Nephron progenitor cell (in vitro differentiated cells): ENCODE measurements around the gene TLL2.

Source experiments
- DNase-seq: peaks from one replicate; pipeline ENCODE4 v3.0.0; 2021
- H3K27ac Mint-ChIP-seq: 2 replicates; pipeline ENCODE4 v1.8.0; 2021; ENCODE audit warnings: mild to moderate bottlenecking, moderate library complexity, mixed read lengths
- H3K27me3 Mint-ChIP-seq: 2 replicates; pipeline ENCODE4 v1.8.0; 2021; ENCODE audit warnings: mild to moderate bottlenecking, low read depth, mixed read lengths; ENCODE audit not compliant: poor library complexity
- H3K36me3 Mint-ChIP-seq: 2 replicates; pipeline ENCODE4 v1.8.0; 2021; ENCODE audit warnings: low read depth, mixed read lengths
- H3K4me1 Mint-ChIP-seq: 2 replicates; pipeline ENCODE4 v1.8.0; 2021; ENCODE audit warnings: mixed read lengths
- H3K4me3 Mint-ChIP-seq: 2 replicates; pipeline ENCODE4 v1.8.0; 2021; ENCODE audit warnings: mild to moderate bottlenecking, moderate library complexity, mixed read lengths
- H3K9me3 Mint-ChIP-seq: 2 replicates; pipeline ENCODE4 v1.8.0; 2021; ENCODE audit warnings: mild to moderate bottlenecking, moderate library complexity, mixed read lengths
- TF ChIP-seq, protein P1 (sequence below): fragments of 200-600 bp; sonication (generic); IDR thresholded peaks from 2 replicates; pipeline ENCODE4 v1.5.0; 2021; ENCODE audit warnings: antibody characterized with exemption

The TLL2 gene

GRCh38 chr10:96374004-96374403, 139.7 kb downstream of the TLL2 start:
- Mint-ChIP-seq H3K9me3 (no peaks in the 10 kb centered on the region), H3K4me3 (peak overlapping the region; percentile 79), H3K4me1 (peaks cover 16% of the 10 kb centered on the region), H3K27me3 (peaks cover 8% of the 10 kb centered on the region), H3K27ac (no peak overlapping the region), H3K36me3 (no peaks in the 10 kb centered on the region)
- TF ChIP-seq, protein P1, sequence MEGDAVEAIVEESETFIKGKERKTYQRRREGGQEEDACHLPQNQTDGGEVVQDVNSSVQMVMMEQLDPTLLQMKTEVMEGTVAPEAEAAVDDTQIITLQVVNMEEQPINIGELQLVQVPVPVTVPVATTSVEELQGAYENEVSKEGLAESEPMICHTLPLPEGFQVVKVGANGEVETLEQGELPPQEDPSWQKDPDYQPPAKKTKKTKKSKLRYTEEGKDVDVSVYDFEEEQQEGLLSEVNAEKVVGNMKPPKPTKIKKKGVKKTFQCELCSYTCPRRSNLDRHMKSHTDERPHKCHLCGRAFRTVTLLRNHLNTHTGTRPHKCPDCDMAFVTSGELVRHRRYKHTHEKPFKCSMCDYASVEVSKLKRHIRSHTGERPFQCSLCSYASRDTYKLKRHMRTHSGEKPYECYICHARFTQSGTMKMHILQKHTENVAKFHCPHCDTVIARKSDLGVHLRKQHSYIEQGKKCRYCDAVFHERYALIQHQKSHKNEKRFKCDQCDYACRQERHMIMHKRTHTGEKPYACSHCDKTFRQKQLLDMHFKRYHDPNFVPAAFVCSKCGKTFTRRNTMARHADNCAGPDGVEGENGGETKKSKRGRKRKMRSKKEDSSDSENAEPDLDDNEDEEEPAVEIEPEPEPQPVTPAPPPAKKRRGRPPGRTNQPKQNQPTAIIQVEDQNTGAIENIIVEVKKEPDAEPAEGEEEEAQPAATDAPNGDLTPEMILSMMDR = no peak
- no peak for DNase-seq

- TF ChIP-seq, protein P1 = no peak
- H3K27me3 Mint-ChIP-seq = peaks cover 8% of the 10 kb centered on the region
- H3K9me3 Mint-ChIP-seq = no peaks in the 10 kb centered on the region
- H3K4me1 Mint-ChIP-seq = peaks cover 16% of the 10 kb centered on the region
- DNase-seq = no peak
- H3K4me3 Mint-ChIP-seq = no peak overlapping the region
- H3K36me3 Mint-ChIP-seq = no peaks in the 10 kb centered on the region
- H3K27ac Mint-ChIP-seq = no peak overlapping the region
Observed at GRCh38 chr10:96371356-96371755, 142.4 kb downstream of the TLL2 start.

GRCh38 chr10:96370584-96371157, 143.1 kb downstream of the TLL2 start:
- H3K27ac Mint-ChIP-seq = no peak overlapping the region
- peaks cover 14% of the 10 kb centered on the region for H3K4me1 Mint-ChIP-seq
- TF ChIP-seq, protein P1 = peak; percentile 86
- peak; percentile 71 for DNase-seq
- no peaks in the 10 kb centered on the region for H3K36me3 Mint-ChIP-seq
- H3K27me3 Mint-ChIP-seq = peaks cover 8% of the 10 kb centered on the region
- H3K9me3 Mint-ChIP-seq = no peaks in the 10 kb centered on the region
- no peak overlapping the region for H3K4me3 Mint-ChIP-seq

DNA sequence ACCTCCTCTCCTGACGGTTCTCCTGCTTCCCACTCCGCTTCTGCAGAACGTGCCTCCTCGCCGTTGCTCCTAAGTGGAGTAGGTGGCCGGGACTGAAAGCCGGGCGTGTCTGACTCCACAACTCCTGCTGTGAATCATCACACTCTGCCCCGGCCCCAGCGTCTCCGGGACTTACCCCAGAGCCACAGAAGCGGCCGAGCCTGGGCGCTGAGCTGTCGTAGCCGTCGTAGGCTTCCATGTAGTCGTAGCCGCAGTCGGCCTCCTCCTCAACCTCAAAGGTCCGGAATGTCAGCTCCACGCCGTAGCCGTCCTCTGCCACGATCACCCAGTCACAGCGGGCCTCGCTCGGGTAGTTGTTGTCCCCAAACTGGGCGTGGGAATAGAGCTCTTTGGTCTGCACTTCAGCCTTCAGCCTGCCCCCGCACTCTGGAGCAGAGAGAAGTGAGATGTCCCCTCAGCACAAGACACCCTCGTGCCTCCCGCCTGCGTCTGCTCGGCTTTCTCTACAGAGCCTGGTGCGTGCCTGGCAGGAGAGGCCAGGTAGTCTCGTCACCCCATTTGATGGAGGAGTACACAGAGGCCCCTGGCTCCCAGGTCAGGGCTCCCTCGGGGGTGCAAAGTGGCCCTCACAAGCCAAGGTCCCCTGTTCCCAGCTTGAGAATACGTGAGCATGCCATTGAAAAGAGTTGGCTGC, 143.7 kb downstream of the TLL2 start:
- H3K36me3 Mint-ChIP-seq = no peaks in the 10 kb centered on the region
- peaks cover 8% of the 10 kb centered on the region for H3K27me3 Mint-ChIP-seq
- H3K27ac Mint-ChIP-seq = no peak overlapping the region
- DNase-seq = no peak
- H3K9me3 Mint-ChIP-seq = no peaks in the 10 kb centered on the region
- H3K4me3 Mint-ChIP-seq = no peak overlapping the region
- H3K4me1 Mint-ChIP-seq = peaks cover 10% of the 10 kb centered on the region
- TF ChIP-seq, protein P1 = no peak

- Mint-ChIP-seq H3K4me3 (no peak overlapping the region), H3K4me1 (no peaks in the 10 kb centered on the region), H3K27me3 (peaks cover 3% of the 10 kb centered on the region), H3K36me3 (no peaks in the 10 kb centered on the region), H3K27ac (no peak overlapping the region), H3K9me3 (no peaks in the 10 kb centered on the region)
- DNase-seq = no peak
- TF ChIP-seq, protein P1 = no peak
Observed at GRCh38 chr10:96368971-96369370, 144.8 kb downstream of the TLL2 start.

DNA sequence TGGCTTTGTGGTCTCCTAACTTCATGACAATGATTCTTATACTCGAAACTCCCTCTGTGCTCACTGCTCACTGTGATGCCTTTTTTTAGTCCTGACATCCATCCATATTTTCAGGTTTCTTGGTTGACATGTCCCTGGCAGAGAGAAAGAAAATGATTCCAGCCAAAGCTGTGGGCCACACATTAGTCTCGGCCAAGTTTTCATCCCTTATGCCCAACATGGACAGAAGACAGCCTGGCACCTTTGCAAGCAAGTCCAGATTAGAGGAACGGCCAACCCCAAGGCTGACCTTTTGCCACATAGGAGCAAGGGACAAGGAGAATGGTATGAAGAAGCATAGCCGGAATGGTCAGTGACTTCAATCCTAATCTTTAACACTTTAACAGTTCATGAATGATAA, 146.3 kb downstream of the TLL2 start:
- H3K36me3 Mint-ChIP-seq = no peaks in the 10 kb centered on the region
- no peaks in the 10 kb centered on the region for H3K27me3 Mint-ChIP-seq
- no peaks in the 10 kb centered on the region for H3K4me1 Mint-ChIP-seq
- no peak for DNase-seq
- H3K4me3 Mint-ChIP-seq = no peak overlapping the region
- no peak overlapping the region for H3K27ac Mint-ChIP-seq
- peaks cover 3% of the 10 kb centered on the region for H3K9me3 Mint-ChIP-seq
- TF ChIP-seq, protein P1 = no peak
